ENCODE measurements around the gene ERVV-1. TPM values are rescaled to one million over a fixed set of nuclear protein-coding genes. Genes with fewer than 3 reads are reported as not detected.
"Not testable (repeated sequence)": the region's sequence is repeated elsewhere in the genome, so short reads cannot be mapped to it uniquely, and the experiment has no call there.

Gene ERVV-1
- total RNA-seq, 1 donor from 2014 or later, result not detected

DNA sequence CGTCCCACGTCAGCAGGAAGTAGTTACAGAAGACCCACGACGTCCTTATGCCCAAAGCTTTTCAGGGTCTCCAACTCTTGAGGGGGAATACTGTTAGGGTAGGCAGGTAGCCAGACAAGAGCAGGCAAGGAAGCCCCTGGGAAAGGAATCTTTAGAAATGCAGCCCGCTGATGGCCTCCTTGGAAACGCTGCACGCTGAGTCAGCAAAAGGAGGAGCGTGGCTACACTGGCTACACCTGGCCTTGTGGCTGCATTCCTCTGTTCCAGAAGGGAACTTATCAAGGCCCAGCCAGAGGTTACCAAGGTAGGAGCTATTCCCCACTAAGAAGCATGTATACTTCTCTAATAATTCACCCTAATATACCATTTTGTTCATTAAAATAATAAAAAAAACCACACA is 2.0 kb downstream of the ERVV-1 start:
- DNase-seq, result no peak
- Mint-ChIP-seq H3K27ac (ENCODE audit: unreplicated experiment) (no peak overlapping the region), H3K36me3 (ENCODE audit: unreplicated experiment) (peaks cover 3% of the 10 kb centered on the region), H3K4me3 (ENCODE audit: unreplicated experiment) (no peak overlapping the region), H3K27me3 (ENCODE audit: unreplicated experiment) (no peaks in the 10 kb centered on the region), H3K4me1 (ENCODE audit: low read depth, unreplicated experiment) (no peaks in the 10 kb centered on the region), H3K9me3 (ENCODE audit: unreplicated experiment) (peaks cover 3% of the 10 kb centered on the region)
- no peak for TF ChIP-seq CTCF (IDR thresholded peaks at IDR 0.05; ENCODE audit: partially characterized antibody, unreplicated experiment)

GRCh38 chr19:53019684-53020083 is 6.0 kb downstream of the ERVV-1 start:
- Mint-ChIP-seq H3K4me1 (ENCODE audit: low read depth, unreplicated experiment) (no peaks in the 10 kb centered on the region), H3K9me3 (ENCODE audit: unreplicated experiment) (peaks cover 4% of the 10 kb centered on the region), H3K27ac (ENCODE audit: unreplicated experiment) (no peak overlapping the region), H3K36me3 (ENCODE audit: unreplicated experiment) (peaks cover 9% of the 10 kb centered on the region), H3K27me3 (ENCODE audit: unreplicated experiment) (no peaks in the 10 kb centered on the region), H3K4me3 (ENCODE audit: unreplicated experiment) (no peak overlapping the region)
- no peak for TF ChIP-seq CTCF (IDR thresholded peaks at IDR 0.05; ENCODE audit: partially characterized antibody, unreplicated experiment)
- DNase-seq, result no peak

- H3K4me3 Mint-ChIP-seq (ENCODE audit: unreplicated experiment), result peak overlapping the region; percentile 53
- H3K4me1 Mint-ChIP-seq (ENCODE audit: low read depth, unreplicated experiment); H3K9me3 Mint-ChIP-seq (ENCODE audit: unreplicated experiment); H3K27me3 Mint-ChIP-seq (ENCODE audit: unreplicated experiment); H3K36me3 Mint-ChIP-seq (ENCODE audit: unreplicated experiment): not testable (repeated sequence)
- peak; percentile 21 for DNase-seq
- H3K27ac Mint-ChIP-seq (ENCODE audit: unreplicated experiment), result peak overlapping the region; percentile 88
These were observed 14.6 kb downstream of the ERVV-1 start for GRCh38 chr19:53028306-53028705.

DNA sequence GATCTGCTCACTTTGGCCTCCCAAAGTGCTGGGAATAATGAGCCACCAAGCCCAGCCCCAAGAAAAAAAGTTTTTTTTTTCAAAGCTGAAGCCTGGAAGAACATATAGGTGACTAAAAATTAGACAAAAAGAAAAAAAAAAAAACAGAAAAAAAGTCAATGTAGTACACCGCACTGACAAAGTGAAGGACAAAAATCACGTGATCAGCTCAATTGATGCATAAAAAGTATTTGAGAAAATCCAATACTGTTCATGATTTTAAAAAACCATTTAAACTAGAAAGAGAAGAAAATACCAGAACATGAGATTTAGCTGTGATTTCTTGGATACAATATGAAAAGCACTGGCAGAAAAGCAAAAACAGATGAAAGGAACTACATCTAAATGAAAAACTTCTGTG is 20.3 kb downstream of the ERVV-1 start:
- DNase-seq, result no peak
- TF ChIP-seq CTCF (IDR thresholded peaks at IDR 0.05; ENCODE audit: partially characterized antibody, unreplicated experiment), result no peak
- Mint-ChIP-seq H3K36me3 (ENCODE audit: unreplicated experiment) (peaks cover 11% of the 10 kb centered on the region), H3K9me3 (ENCODE audit: unreplicated experiment) (peaks cover 17% of the 10 kb centered on the region), H3K4me3 (ENCODE audit: unreplicated experiment) (no peak overlapping the region), H3K4me1 (ENCODE audit: low read depth, unreplicated experiment) (no peaks in the 10 kb centered on the region), H3K27me3 (ENCODE audit: unreplicated experiment) (peaks cover 12% of the 10 kb centered on the region), H3K27ac (ENCODE audit: unreplicated experiment) (no peak overlapping the region)

DNA sequence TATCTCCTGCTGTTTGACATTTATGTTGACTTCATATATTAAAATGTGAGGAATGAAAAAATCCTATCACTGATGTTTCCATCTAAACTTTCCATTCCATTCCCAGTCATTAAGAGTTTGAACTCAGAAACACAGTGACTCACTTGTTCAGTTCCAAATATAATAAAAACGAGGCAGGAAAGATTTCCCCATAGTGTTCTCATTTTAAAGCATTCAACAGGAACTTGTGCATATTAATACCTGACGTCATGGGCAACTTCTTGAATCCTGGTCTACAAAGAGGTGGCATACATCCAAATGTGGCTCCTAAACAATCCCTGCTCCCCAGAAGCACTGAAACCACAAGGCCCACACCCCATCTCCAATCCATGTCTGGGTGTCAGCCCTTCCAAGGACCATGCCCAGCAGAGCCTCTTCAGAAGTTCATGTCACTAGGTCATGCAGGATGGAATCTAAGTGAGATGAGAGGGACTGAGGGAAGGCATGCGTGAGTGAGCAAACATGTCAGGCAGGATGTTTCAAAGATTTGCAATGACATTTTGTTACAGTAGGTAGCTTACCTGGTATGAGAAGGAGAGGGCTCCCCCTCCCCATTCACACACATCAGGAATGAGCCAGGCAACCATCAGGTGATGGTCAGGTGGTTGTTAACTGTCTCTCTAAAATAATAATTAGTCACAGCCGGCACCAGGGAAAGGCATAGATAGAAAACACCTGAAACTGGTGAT is 21.4 kb downstream of the ERVV-1 start:
- peaks cover 13% of the 10 kb centered on the region for H3K36me3 Mint-ChIP-seq (ENCODE audit: unreplicated experiment)
- H3K27ac Mint-ChIP-seq (ENCODE audit: unreplicated experiment), result no peak overlapping the region
- TF ChIP-seq CTCF (IDR thresholded peaks at IDR 0.05; ENCODE audit: partially characterized antibody, unreplicated experiment), result no peak
- H3K4me1 Mint-ChIP-seq (ENCODE audit: low read depth, unreplicated experiment), result no peaks in the 10 kb centered on the region
- peaks cover 15% of the 10 kb centered on the region for H3K9me3 Mint-ChIP-seq (ENCODE audit: unreplicated experiment)
- peaks cover 12% of the 10 kb centered on the region for H3K27me3 Mint-ChIP-seq (ENCODE audit: unreplicated experiment)
- no peak for DNase-seq
- no peak overlapping the region for H3K4me3 Mint-ChIP-seq (ENCODE audit: unreplicated experiment)
